Transverse colon (tissue), 4 donors: ENCODE measurements around the gene ERP27. TPM values are rescaled to one million over a fixed set of nuclear protein-coding genes. Genes with fewer than 3 reads are reported as not detected.

Experiments
- DNase-seq: peaks from one replicate; pipeline ENCODE4 v3.0.0-alpha.2; 2019
- H3K27ac ChIP-seq, 4 donors: fragments of 200-600 bp; sonication (generic); 2 replicates each; pipeline ENCODE4 v1.5.1; 2016 to 2018; ENCODE audit warnings: inconsistent platforms in 4 of 4
- H3K27me3 ChIP-seq: fragments of 200-600 bp; sonication (generic); 2 replicates; pipeline ENCODE4 v1.5.1; 2017; ENCODE audit warnings: inconsistent platforms
- H3K36me3 ChIP-seq, 4 donors: fragments of 200-600 bp; sonication (generic); 2 replicates each; pipeline ENCODE4 v1.5.1; 2017 to 2019; ENCODE audit warnings: inconsistent platforms in 4 of 4
- H3K4me1 ChIP-seq, 4 donors: fragments of 200-600 bp; sonication (generic); 2 replicates each; pipeline ENCODE4 v1.5.1; 2017 to 2020; ENCODE audit warnings: inconsistent platforms in 4 of 4
- H3K4me3 ChIP-seq, 4 donors: fragments of 200-600 bp; sonication (generic); 1 replicate in 1 of 4; 2 replicates in 3 of 4; pipeline versions ENCODE4 v1.5.1 to v1.6.1; 2017 to 2019; ENCODE audit warnings: inconsistent platforms in 4 of 4
- H3K9me3 ChIP-seq, 2 donors: fragments of 200-600 bp; sonication (generic); 2 replicates each; pipeline ENCODE4 v1.5.1; 2017 to 2019; ENCODE audit warnings: inconsistent platforms in 2 of 2
- CTCF ChIP-seq, 5 experiments: fragments of 200-600 bp in 3 of 5; fragments of 450-650 bp in 2 of 5; sonication (generic) in 3 of 5; IDR thresholded peaks; 1 replicate in 2 of 5; 2 replicates in 3 of 5; pipeline ENCODE4 v1.5.1; 2016 to 2017; ENCODE audit warnings: antibody characterized with exemption in 5 of 5, inconsistent platforms in 3 of 5, mild to moderate bottlenecking in 2 of 5, moderate library complexity in 1 of 5
- EP300 ChIP-seq: sonication (generic); formaldehyde crosslinking; IDR thresholded peaks from one replicate; pipeline ENCODE4 v1.6.1; 2017; ENCODE audit warnings: antibody characterized with exemption, low read depth
- POLR2A ChIP-seq: fragments of 450-650 bp; IDR thresholded peaks from one replicate; pipeline ENCODE4 v1.6.1; 2016; ENCODE audit warnings: antibody characterized with exemption, mild to moderate bottlenecking, moderate library complexity
- POLR2AphosphoS5 ChIP-seq, 3 donors: sonication (generic); formaldehyde crosslinking; IDR thresholded peaks; one replicate each; pipeline ENCODE4 v1.6.1; 2016; ENCODE audit warnings: antibody characterized with exemption in 3 of 3
- WGBS, 2 donors: methylation state at CpG; one replicate each; pipeline ENCODE4 v1.1.5; 2018; ENCODE audit warnings: low coverage in 1 of 2; 5-methylcytosine and 5-hydroxymethylcytosine counted together
- in situ Hi-C, 4 donors: fragments of 200-750 bp; cut with MboI; loops; one replicate each; pipeline versions ENCODE4 v1.15.0 to v1.15.1; 2017; ENCODE audit warnings: low sequenced_read_pairs in 3 of 4, low pct_ligation_motif_present in 1 of 4, low pct_unique_long_range_greater_than_20kb in 1 of 4
- intact Hi-C: fragments of 100-400 bp; cut with DNase I; formaldehyde crosslinking; loops from one replicate; pipeline ENCODE4 v1.15.1; 2023; ENCODE audit warnings: low total_unique reads
- total RNA-seq, 4 donors: library from RNA; depleted of rRNA; stranded (reverse); fragments of >200 nt; gene quantifications; one replicate each; pipeline ENCODE4 v1.1.0, GENCODE V29; 2016

Gene ERP27
- total RNA-seq, 4 donors from 2014 or later: 0.64 to 2.6 TPM; not detected in 2

- H3K4me3 ChIP-seq: no peak overlapping the region
- no peaks in the 10 kb centered on the region for H3K9me3 ChIP-seq
- peaks cover 0 to 26% (median 3%) of the 10 kb centered on the region in 4 donors for H3K4me1 ChIP-seq
- no peaks in the 10 kb centered on the region for H3K27me3 ChIP-seq
- WGBS, 2 donors: 84 to 90% methylated on average over 2 of the region's 2 CpGs
- H3K27ac ChIP-seq: peak overlapping the region in 1 of 4 donors; percentile 13
- no peak for TF ChIP-seq CTCF (IDR thresholded peaks at IDR 0.05)
- TF ChIP-seq EP300: no peak
- TF ChIP-seq POLR2A: no peak
- no peak for TF ChIP-seq POLR2AphosphoS5 (IDR thresholded peaks at IDR 0.05)
- no peak for DNase-seq
- intact Hi-C loops: no loop called here
- in situ Hi-C loops: no loop called here
- no peaks in the 10 kb centered on the region for H3K36me3 ChIP-seq
Measured at GRCh38 chr12:14934511-14934910, 3.8 kb downstream of the ERP27 start.

GRCh38 chr12:14931791-14932560 lies 6.4 kb downstream of the ERP27 start:
- H3K9me3 ChIP-seq: no peaks in the 10 kb centered on the region
- no peaks in the 10 kb centered on the region for H3K27me3 ChIP-seq
- in situ Hi-C loops: no loop called here
- no peaks in the 10 kb centered on the region for H3K36me3 ChIP-seq
- H3K4me1 ChIP-seq: peaks cover 0 to 35% (median 9%) of the 10 kb centered on the region in 4 donors
- H3K4me3 ChIP-seq: no peak overlapping the region
- TF ChIP-seq EP300 (no peak), POLR2A (no peak), POLR2AphosphoS5 (IDR thresholded peaks at IDR 0.05) (no peak), CTCF (IDR thresholded peaks at IDR 0.05) (no peak)
- DNase-seq: no peak
- 87 to 97% methylated on average over 6 to 7 of the region's 7 CpGs for WGBS, 2 donors
- H3K27ac ChIP-seq: no peak overlapping the region
- intact Hi-C loops: no loop called here

GRCh38 chr12:14931359-14931758 lies 7.0 kb downstream of the ERP27 start:
- H3K27ac ChIP-seq: no peak overlapping the region
- intact Hi-C loops: no loop called here

GRCh38 chr12:14930299-14930698 lies 8.0 kb downstream of the ERP27 start:
- H3K9me3 ChIP-seq: no peaks in the 10 kb centered on the region
- in situ Hi-C loops: no loop called here
- H3K27ac ChIP-seq: no peak overlapping the region
- H3K36me3 ChIP-seq: no peaks in the 10 kb centered on the region
- DNase-seq: no peak
- peaks cover 0 to 29% (median 7%) of the 10 kb centered on the region in 4 donors for H3K4me1 ChIP-seq
- H3K4me3 ChIP-seq: no peak overlapping the region
- intact Hi-C loops: no loop called here
- H3K27me3 ChIP-seq: no peaks in the 10 kb centered on the region
- TF ChIP-seq EP300: no peak
- TF ChIP-seq CTCF (IDR thresholded peaks at IDR 0.05): no peak
- no peak for TF ChIP-seq POLR2A
- TF ChIP-seq POLR2AphosphoS5 (IDR thresholded peaks at IDR 0.05): no peak

More at GRCh38 chr12:14931359-14931758, 7.0 kb downstream of the ERP27 start:
- Histone ChIP-seq H3K36me3 (no peaks in the 10 kb centered on the region), H3K27me3 (no peaks in the 10 kb centered on the region), H3K9me3 (no peaks in the 10 kb centered on the region), H3K4me1 (peaks cover 0 to 35% (median 9%) of the 10 kb centered on the region in 4 donors), H3K4me3 (no peak overlapping the region)
- TF ChIP-seq CTCF (IDR thresholded peaks at IDR 0.05): no peak
- TF ChIP-seq POLR2A: no peak
- TF ChIP-seq POLR2AphosphoS5 (IDR thresholded peaks at IDR 0.05): no peak
- no peak for TF ChIP-seq EP300
- no peak for DNase-seq
- in situ Hi-C loops: no loop called here
- WGBS, 2 donors: 71 to 82% methylated on average over 4 of the region's 4 CpGs
